Activated gamma-delta T cell (primary cell): Measurements from ENCODE around the gene IRX6.

Source experiments
- DNase-seq: peaks from one replicate; lab custom pipeline; 2025; lab: John Stamatoyannopoulos, UW

Gene IRX6

GRCh38 chr16:55324285-55325079 lies 479 bp downstream of the IRX6 start:
- no peak for DNase-seq

- DNase-seq, result no peak
These were observed 1.1 kb downstream of the IRX6 start for GRCh38 chr16:55325080-55325447.

GRCh38 chr16:55325458-55326109 lies 1.6 kb downstream of the IRX6 start:
- DNase-seq, result no peak

GRCh38 chr16:55326261-55327092 lies 2.5 kb downstream of the IRX6 start:
- no peak for DNase-seq

GRCh38 chr16:55328611-55329569 lies 4.9 kb downstream of the IRX6 start:
- DNase-seq, result no peak

- no peak for DNase-seq
These were observed 5.9 kb downstream of the IRX6 start for GRCh38 chr16:55329791-55330428.

- DNase-seq, result no peak
These were observed 7.0 kb downstream of the IRX6 start for GRCh38 chr16:55330781-55331647.

- DNase-seq, result no peak
These were observed 7.7 kb downstream of the IRX6 start for GRCh38 chr16:55331648-55332185.

GRCh38 chr16:55333684-55334083 lies 9.7 kb downstream of the IRX6 start:
- no peak for DNase-seq

GRCh38 chr16:55338646-55339045 lies 14.6 kb downstream of the IRX6 start:
- no peak for DNase-seq

- DNase-seq, result no peak
These were observed 16.4 kb downstream of the IRX6 start for GRCh38 chr16:55340445-55340844.

- no peak for DNase-seq
These were observed 17.7 kb downstream of the IRX6 start for GRCh38 chr16:55341681-55342080.

- no peak for DNase-seq
These were observed 22.5 kb downstream of the IRX6 start for GRCh38 chr16:55346475-55346874.

- no peak for DNase-seq
These were observed 25.9 kb downstream of the IRX6 start for GRCh38 chr16:55349867-55350266.

GRCh38 chr16:55350984-55351383 lies 27.0 kb downstream of the IRX6 start:
- no peak for DNase-seq

- DNase-seq, result no peak
These were observed 27.9 kb downstream of the IRX6 start for GRCh38 chr16:55351936-55352335.

- DNase-seq, result no peak
These were observed 33.2 kb downstream of the IRX6 start for GRCh38 chr16:55357241-55357640.

- DNase-seq, result no peak
These were observed 35.9 kb downstream of the IRX6 start for GRCh38 chr16:55359946-55360345.

GRCh38 chr16:55364811-55365210 lies 40.8 kb downstream of the IRX6 start:
- no peak for DNase-seq

GRCh38 chr16:55367301-55367811 lies 43.4 kb downstream of the IRX6 start:
- DNase-seq, result no peak
